Upper lobe of right lung (tissue), 1 donor: ENCODE results near the gene SH2D5. TPM values are rescaled to one million over a fixed set of nuclear protein-coding genes. Genes with fewer than 3 reads are reported as not detected.

ENCODE experiments used
- ATAC-seq: fragments of 200-7000 bp; cut with Tn5 transposase; one replicate; pipeline ENCODE4 v1.9.1; 2020; ENCODE audit warnings: mild to moderate bottlenecking, moderate library complexity
- DNase-seq: peaks from one replicate; pipeline ENCODE4 v3.0.0-alpha.2; 2020
- H3K27ac ChIP-seq: fragments of 200-600 bp; one replicate; pipeline ENCODE4 v1.8.0; 2022
- H3K27me3 ChIP-seq: fragments of 200-600 bp; one replicate; pipeline ENCODE4 v1.8.0; 2022; ENCODE audit warnings: mild to moderate bottlenecking
- H3K36me3 ChIP-seq: fragments of 200-600 bp; one replicate; pipeline ENCODE4 v1.8.0; 2022
- H3K4me1 ChIP-seq: fragments of 200-600 bp; one replicate; pipeline ENCODE4 v1.8.0; 2022
- H3K4me3 ChIP-seq: fragments of 200-600 bp; one replicate; pipeline ENCODE4 v1.8.0; 2022; ENCODE audit warnings: mild to moderate bottlenecking
- H3K9me3 ChIP-seq: fragments of 200-600 bp; one replicate; pipeline ENCODE4 v1.8.0; 2022
- CTCF ChIP-seq: fragments of 200-600 bp; IDR thresholded peaks from one replicate; pipeline ENCODE4 v1.8.0; 2022; ENCODE audit warnings: antibody characterized with exemption
- intact Hi-C: fragments of 100-400 bp; cut with DNase I; formaldehyde crosslinking; loops from one replicate; pipeline ENCODE4 v1.11.0; 2022
- total RNA-seq: library from RNA; stranded (reverse); fragmentation: NEBNext Ultra II Directional; extraction: Animal tissue kit (Norgen Biotek cat#: 25700); gene quantifications from one replicate; pipeline ENCODE4 v1.2.1, GENCODE V29; 2021
- donor health status: DM: no; HTN: yes; CAD: no; lungs with severe emphysema.

SH2D5 gene
- total RNA-seq, 1 donor from 2014 or later: 0.52 TPM

GRCh38 chr1:20708057-20708456, 24.4 kb downstream of the SH2D5 start:
- intact Hi-C loops: no loop called here
- no peak overlapping the region for H3K27ac ChIP-seq
- H3K27me3 ChIP-seq: peaks cover 9% of the 10 kb centered on the region
- DNase-seq: no peak
- no peaks in the 10 kb centered on the region for H3K9me3 ChIP-seq
- no peak for ATAC-seq
- H3K4me1 ChIP-seq: no peaks in the 10 kb centered on the region
- no peak for TF ChIP-seq CTCF
- no peaks in the 10 kb centered on the region for H3K36me3 ChIP-seq
- H3K4me3 ChIP-seq: no peak overlapping the region

GRCh38 chr1:20706841-20707240, 25.7 kb downstream of the SH2D5 start:
- Histone ChIP-seq H3K27ac (no peak overlapping the region), H3K27me3 (peaks cover 4% of the 10 kb centered on the region), H3K4me1 (no peaks in the 10 kb centered on the region), H3K9me3 (no peaks in the 10 kb centered on the region), H3K4me3 (no peak overlapping the region), H3K36me3 (no peaks in the 10 kb centered on the region)
- ATAC-seq: no peak
- intact Hi-C loops: no loop called here
- no peak for TF ChIP-seq CTCF
- no peak for DNase-seq

GRCh38 chr1:20705203-20705755, 27.2 kb downstream of the SH2D5 start:
- intact Hi-C loops: no loop called here
- ATAC-seq (no peak), DNase-seq (no peak)
- Histone ChIP-seq H3K9me3 (no peaks in the 10 kb centered on the region), H3K27me3 (no peaks in the 10 kb centered on the region), H3K36me3 (no peaks in the 10 kb centered on the region), H3K4me3 (no peak overlapping the region), H3K4me1 (no peaks in the 10 kb centered on the region), H3K27ac (no peak overlapping the region)
- no peak for TF ChIP-seq CTCF

GRCh38 chr1:20704390-20705202, 27.9 kb downstream of the SH2D5 start:
- DNase-seq (no peak), ATAC-seq (no peak)
- no peaks in the 10 kb centered on the region for H3K27me3 ChIP-seq
- H3K27ac ChIP-seq: no peak overlapping the region
- no peak for TF ChIP-seq CTCF
- no peaks in the 10 kb centered on the region for H3K36me3 ChIP-seq
- H3K4me1 ChIP-seq: no peaks in the 10 kb centered on the region
- H3K9me3 ChIP-seq: no peaks in the 10 kb centered on the region
- no peak overlapping the region for H3K4me3 ChIP-seq
- intact Hi-C loops: no loop called here

GRCh38 chr1:20703124-20703756, 29.3 kb downstream of the SH2D5 start:
- H3K27ac ChIP-seq: no peak overlapping the region
- H3K9me3 ChIP-seq: no peaks in the 10 kb centered on the region
- intact Hi-C loops: no loop called here
- ATAC-seq (no peak), DNase-seq (no peak)
- H3K27me3 ChIP-seq: no peaks in the 10 kb centered on the region
- no peak for TF ChIP-seq CTCF
- H3K4me3 ChIP-seq: no peak overlapping the region
- no peaks in the 10 kb centered on the region for H3K36me3 ChIP-seq
- no peaks in the 10 kb centered on the region for H3K4me1 ChIP-seq
